Skeletal muscle tissue (tissue), 4 donors: ENCODE results near the gene C12orf75. TPM values are rescaled to one million over a fixed set of nuclear protein-coding genes. Genes with fewer than 3 reads are reported as not detected.

Experiments used
- H3K27ac ChIP-seq: one replicate; pipeline ENCODE4 v1.7.0; 2013; ENCODE audit warnings: mild to moderate bottlenecking, low read depth, low read length, inconsistent platforms
- H3K27me3 ChIP-seq, 3 donors: one replicate each; pipeline ENCODE4 v1.7.0; 2013; ENCODE audit warnings: low read length in 3 of 3; ENCODE audit not compliant: control insufficient read depth in 3 of 3, insufficient read depth in 3 of 3
- H3K36me3 ChIP-seq, 3 donors: one replicate each; pipeline ENCODE4 v1.7.0; 2013; ENCODE audit warnings: low read length in 3 of 3; ENCODE audit not compliant: control insufficient read depth in 3 of 3, insufficient read depth in 3 of 3
- H3K4me1 ChIP-seq, 3 donors: one replicate each; pipeline ENCODE4 v1.7.0; 2013; ENCODE audit warnings: low read length in 3 of 3, mild to moderate bottlenecking in 3 of 3; ENCODE audit not compliant: control insufficient read depth in 3 of 3, insufficient read depth in 3 of 3
- H3K4me3 ChIP-seq, 3 donors: one replicate each; pipeline ENCODE4 v1.7.0; 2013; ENCODE audit warnings: low read length in 3 of 3
- H3K9ac ChIP-seq, 3 donors: one replicate each; pipeline ENCODE4 v1.7.0; 2013; ENCODE audit warnings: low read length in 3 of 3, mild to moderate bottlenecking in 3 of 3, moderate library complexity in 2 of 3, low read depth in 1 of 3
- H3K9me3 ChIP-seq, 3 donors: one replicate each; pipeline ENCODE4 v1.7.0; 2013; ENCODE audit warnings: low read length in 3 of 3; ENCODE audit not compliant: control insufficient read depth in 3 of 3
- total RNA-seq: library from RNA; depleted of rRNA; stranded (reverse); fragments of >200 nt; gene quantifications from one replicate; pipeline ENCODE4 v1.2.3, GENCODE V29; 2014
- donor health status: Osteomylitis.

The C12orf75 gene
- total RNA-seq, 1 donor from 2014 or later, result 3.1 TPM

DNA sequence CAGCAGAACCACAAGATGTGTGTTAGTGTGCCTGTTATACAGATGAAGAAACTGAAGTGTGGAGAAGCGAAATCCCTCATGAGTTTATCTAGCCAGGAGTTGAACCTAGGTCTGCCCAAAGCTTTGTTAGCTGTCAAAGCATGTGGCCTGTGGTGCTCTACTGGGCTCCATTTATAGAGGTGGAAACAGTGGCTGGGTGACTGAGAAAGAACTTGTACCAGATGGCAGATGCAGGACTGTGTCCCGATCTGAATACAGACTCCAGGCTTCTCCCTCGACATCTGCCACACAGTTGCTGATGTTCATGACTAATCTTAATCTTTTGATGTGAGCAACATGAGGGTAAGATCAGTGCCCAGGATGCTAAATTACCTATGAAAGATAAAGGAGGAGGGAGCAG, 89.1 kb downstream of the C12orf75 start:
- H3K9ac ChIP-seq, result peak overlapping the region in 1 of 3 donors; percentile 15
- no peak overlapping the region for H3K27ac ChIP-seq
- no peaks in the 10 kb centered on the region for H3K27me3 ChIP-seq
- no peaks in the 10 kb centered on the region for H3K9me3 ChIP-seq
- no peaks in the 10 kb centered on the region for H3K4me1 ChIP-seq
- no peaks in the 10 kb centered on the region for H3K36me3 ChIP-seq
- H3K4me3 ChIP-seq, result no peak overlapping the region

DNA sequence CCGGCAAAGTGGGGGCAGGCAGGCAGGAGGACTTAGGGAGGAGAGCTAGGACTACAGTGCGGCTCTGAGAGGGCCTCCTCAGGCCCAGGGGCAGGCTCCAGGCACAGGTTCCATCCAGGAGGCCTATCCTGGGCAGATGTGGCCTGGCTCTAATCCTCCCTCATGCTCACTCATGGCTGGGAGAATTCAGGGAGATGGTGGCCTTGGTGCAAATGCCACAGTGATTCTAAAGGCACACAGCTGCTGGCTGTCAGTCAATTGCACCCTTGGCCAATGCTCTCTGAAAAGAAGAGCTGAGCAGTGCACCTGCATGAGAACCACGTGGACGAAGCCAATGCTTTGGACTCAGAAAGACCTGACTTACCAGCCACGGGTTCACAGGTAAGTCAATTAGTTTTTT, 89.6 kb downstream of the C12orf75 start:
- H3K9ac ChIP-seq, result peak overlapping the region in 1 of 3 donors; percentile 15
- H3K4me3 ChIP-seq, result no peak overlapping the region
- no peaks in the 10 kb centered on the region for H3K27me3 ChIP-seq
- H3K27ac ChIP-seq, result no peak overlapping the region
- H3K36me3 ChIP-seq, result no peaks in the 10 kb centered on the region
- peaks cover 0 to under 1% (median under 1%) of the 10 kb centered on the region in 3 donors for H3K4me1 ChIP-seq
- no peaks in the 10 kb centered on the region for H3K9me3 ChIP-seq

DNA sequence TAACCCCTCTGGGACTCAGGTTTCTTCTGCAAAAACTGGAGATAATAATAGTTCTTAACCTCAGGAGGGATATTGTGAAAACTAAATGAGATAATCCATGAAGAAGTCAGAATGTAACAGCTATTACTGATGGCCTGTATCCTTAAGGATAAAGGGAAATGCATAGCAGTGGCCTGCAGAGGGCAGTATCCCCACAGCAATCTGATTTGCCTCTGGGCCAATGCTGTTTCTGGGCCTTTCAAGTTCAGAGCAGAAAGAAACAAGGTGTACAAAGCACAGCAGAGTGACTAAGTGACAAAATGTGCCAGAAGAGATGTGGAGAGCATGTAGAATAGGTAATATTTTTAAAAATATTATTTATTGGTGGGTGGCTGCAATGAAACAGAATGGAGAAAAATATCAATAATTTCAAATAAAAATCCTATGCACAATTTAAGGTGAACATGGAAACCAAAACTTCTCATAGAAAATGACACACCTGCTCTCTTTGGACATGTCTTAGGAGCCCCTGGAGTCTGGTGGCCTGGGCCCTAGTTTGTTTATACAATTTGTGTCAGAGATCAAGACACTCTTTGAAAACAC, 90.3 kb downstream of the C12orf75 start:
- no peak overlapping the region for H3K27ac ChIP-seq
- no peak overlapping the region for H3K4me3 ChIP-seq
- H3K9me3 ChIP-seq, result no peaks in the 10 kb centered on the region
- no peak overlapping the region for H3K9ac ChIP-seq
- H3K36me3 ChIP-seq, result no peaks in the 10 kb centered on the region
- H3K4me1 ChIP-seq, result peaks cover 5 to 6% (median 5%) of the 10 kb centered on the region in 3 donors
- no peaks in the 10 kb centered on the region for H3K27me3 ChIP-seq

Other genes starting within 250 kb of the C12orf75 start
- gene ALDH1L2, start 246.2 kb upstream of the C12orf75 start, total RNA-seq, result 6.3 TPM
- 64.7 TPM for gene WASHC4, start 223.0 kb upstream of the C12orf75 start, total RNA-seq
- 27.1 TPM for gene APPL2, start 94.5 kb upstream of the C12orf75 start, total RNA-seq